C4-2B (cell line): ENCODE measurements around the gene ZNF70.

Source experiments
- ZFX ChIP-seq: fragments of 450-650 bp; IDR thresholded peaks from 2 replicates; pipeline ENCODE4 v1.6.1; 2017
- TF ChIP-seq, protein P1 (sequence below): fragments of 450-650 bp; conservative IDR thresholded peaks from 2 replicates; pipeline ENCODE4 v1.5.1; 2017; ENCODE audit warnings: mild to moderate bottlenecking

DNA sequence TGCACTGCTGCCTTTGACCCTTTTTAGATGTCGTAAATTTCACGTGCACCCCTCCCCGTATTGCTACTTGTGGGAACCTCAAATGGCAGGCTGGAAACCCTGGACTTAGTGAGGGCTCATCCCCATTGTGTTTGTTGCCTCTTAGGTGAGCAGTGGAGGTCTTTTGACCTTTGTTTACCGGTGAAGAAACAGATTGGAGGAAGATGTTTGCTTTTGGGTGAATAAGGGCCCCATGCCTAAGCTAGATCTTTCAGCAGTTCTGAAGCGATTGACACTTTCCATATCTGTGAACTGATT is 36.6 kb upstream of the ZNF70 start:
- TF ChIP-seq, protein P1, sequence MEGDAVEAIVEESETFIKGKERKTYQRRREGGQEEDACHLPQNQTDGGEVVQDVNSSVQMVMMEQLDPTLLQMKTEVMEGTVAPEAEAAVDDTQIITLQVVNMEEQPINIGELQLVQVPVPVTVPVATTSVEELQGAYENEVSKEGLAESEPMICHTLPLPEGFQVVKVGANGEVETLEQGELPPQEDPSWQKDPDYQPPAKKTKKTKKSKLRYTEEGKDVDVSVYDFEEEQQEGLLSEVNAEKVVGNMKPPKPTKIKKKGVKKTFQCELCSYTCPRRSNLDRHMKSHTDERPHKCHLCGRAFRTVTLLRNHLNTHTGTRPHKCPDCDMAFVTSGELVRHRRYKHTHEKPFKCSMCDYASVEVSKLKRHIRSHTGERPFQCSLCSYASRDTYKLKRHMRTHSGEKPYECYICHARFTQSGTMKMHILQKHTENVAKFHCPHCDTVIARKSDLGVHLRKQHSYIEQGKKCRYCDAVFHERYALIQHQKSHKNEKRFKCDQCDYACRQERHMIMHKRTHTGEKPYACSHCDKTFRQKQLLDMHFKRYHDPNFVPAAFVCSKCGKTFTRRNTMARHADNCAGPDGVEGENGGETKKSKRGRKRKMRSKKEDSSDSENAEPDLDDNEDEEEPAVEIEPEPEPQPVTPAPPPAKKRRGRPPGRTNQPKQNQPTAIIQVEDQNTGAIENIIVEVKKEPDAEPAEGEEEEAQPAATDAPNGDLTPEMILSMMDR: no peak
- no peak for TF ChIP-seq ZFX
